Liver (tissue), 3 donors: ENCODE data around the gene SLC38A1.

Experiments
- GABPA ChIP-seq, 2 donors: IDR thresholded peaks in 1 of 2; conservative IDR thresholded peaks in 1 of 2; 2 replicates each; pipeline ENCODE4 v1.6.1; 2016; ENCODE audit warnings: antibody characterized with exemption in 2 of 2, mild to moderate bottlenecking in 1 of 2, moderate library complexity in 1 of 2
- RAD21 ChIP-seq, 2 donors: IDR thresholded peaks; 2 replicates each; pipeline ENCODE4 v1.6.1; 2016; ENCODE audit warnings: antibody characterized with exemption in 2 of 2, mild to moderate bottlenecking in 2 of 2
- TAF1 ChIP-seq: conservative IDR thresholded peaks from 2 replicates; pipeline ENCODE4 v1.6.1; 2016; ENCODE audit warnings: antibody characterized with exemption, mild to moderate bottlenecking
- TF ChIP-seq, protein P1 (sequence below): fragments of 150-350 bp; IDR thresholded peaks from 2 replicates; pipeline ENCODE4 v1.5.1; 2017; ENCODE audit warnings: improper control_type of control experiment, low read depth, low read length; ENCODE audit not compliant: missing input control
- TF ChIP-seq, protein P2 (sequence below): IDR thresholded peaks from 2 replicates; pipeline ENCODE4 v1.6.1; 2016; ENCODE audit warnings: antibody characterized with exemption
- donor health status: healthy.
- donor health status: healthy.

DNA sequence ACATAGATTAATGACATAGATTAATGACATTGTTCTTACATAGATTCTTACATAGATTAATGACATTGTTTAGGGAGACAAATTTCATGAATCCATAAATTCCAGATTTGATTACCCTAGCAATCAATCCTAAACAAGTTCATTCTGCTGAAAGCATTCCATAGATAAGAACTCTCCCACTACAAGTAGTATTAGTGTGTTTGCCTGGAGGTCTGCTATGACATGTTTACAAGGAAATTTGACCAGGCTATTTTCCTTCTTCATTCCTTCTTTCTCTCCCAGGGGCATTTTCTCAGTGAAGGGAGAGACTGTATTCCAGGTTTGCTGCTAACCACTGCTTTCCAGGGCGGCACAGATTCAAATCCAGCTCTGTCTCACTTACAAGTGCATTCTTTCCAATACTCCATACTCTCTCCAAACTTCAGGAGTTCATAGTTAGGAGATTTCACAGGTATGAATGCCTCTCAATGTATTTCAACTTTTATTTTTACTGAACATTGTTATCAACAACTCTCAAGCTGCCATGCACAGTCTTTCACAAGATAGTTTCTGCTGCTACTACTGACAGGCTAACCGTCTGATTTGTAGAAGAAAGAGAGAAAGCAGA lies 134.5 kb downstream of the SLC38A1 start:
- TF ChIP-seq, protein P1, sequence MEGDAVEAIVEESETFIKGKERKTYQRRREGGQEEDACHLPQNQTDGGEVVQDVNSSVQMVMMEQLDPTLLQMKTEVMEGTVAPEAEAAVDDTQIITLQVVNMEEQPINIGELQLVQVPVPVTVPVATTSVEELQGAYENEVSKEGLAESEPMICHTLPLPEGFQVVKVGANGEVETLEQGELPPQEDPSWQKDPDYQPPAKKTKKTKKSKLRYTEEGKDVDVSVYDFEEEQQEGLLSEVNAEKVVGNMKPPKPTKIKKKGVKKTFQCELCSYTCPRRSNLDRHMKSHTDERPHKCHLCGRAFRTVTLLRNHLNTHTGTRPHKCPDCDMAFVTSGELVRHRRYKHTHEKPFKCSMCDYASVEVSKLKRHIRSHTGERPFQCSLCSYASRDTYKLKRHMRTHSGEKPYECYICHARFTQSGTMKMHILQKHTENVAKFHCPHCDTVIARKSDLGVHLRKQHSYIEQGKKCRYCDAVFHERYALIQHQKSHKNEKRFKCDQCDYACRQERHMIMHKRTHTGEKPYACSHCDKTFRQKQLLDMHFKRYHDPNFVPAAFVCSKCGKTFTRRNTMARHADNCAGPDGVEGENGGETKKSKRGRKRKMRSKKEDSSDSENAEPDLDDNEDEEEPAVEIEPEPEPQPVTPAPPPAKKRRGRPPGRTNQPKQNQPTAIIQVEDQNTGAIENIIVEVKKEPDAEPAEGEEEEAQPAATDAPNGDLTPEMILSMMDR: no peak
- TF ChIP-seq, protein P2, sequence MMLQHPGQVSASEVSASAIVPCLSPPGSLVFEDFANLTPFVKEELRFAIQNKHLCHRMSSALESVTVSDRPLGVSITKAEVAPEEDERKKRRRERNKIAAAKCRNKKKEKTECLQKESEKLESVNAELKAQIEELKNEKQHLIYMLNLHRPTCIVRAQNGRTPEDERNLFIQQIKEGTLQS: no peak
- no peak for TF ChIP-seq GABPA (IDR thresholded peaks at IDR 0.05 in 1 of 2, conservative IDR thresholded peaks at IDR 0.05 in 1 of 2)
- TF ChIP-seq TAF1: no peak
- TF ChIP-seq RAD21 (IDR thresholded peaks at IDR 0.05): no peak
